GM12891 (cell line): ENCODE data around the gene SPATA1.

Experiments used
- POLR2A ChIP-seq: IDR thresholded peaks from 2 replicates; pipeline ENCODE4 v1.6.1; 2011; ENCODE audit warnings: low read depth, low read length, control low read depth
- POLR2AphosphoS5 ChIP-seq: IDR thresholded peaks from 2 replicates; pipeline ENCODE4 v1.6.1; 2011; ENCODE audit warnings: low read depth, low read length, control low read depth
- TAF1 ChIP-seq: IDR thresholded peaks from 2 replicates; pipeline ENCODE4 v1.6.1; 2011; ENCODE audit warnings: low read depth, low read length, control low read depth

GRCh38 chr1:84606977-84607376 is 100.8 kb downstream of the SPATA1 start:
- TF ChIP-seq TAF1 = no peak
- TF ChIP-seq POLR2A = no peak
- no peak for TF ChIP-seq POLR2AphosphoS5
